Smooth muscle cell (in vitro differentiated cells): ENCODE data around the gene VAMP8. TPM values are rescaled to one million over a fixed set of nuclear protein-coding genes. Genes with fewer than 3 reads are reported as not detected.

Experiments used
- DNase-seq: peaks from one replicate; lab custom pipeline; 2025; ENCODE audit not compliant: unreplicated experiment; lab: John Stamatoyannopoulos, UW
- H2AFZ ChIP-seq: fragments of 200-600 bp; sonication (generic); 2 replicates; pipeline ENCODE4 v1.6.0; 2016; ENCODE audit warnings: antibody characterized with exemption, low read depth, mild to moderate bottlenecking
- H3F3A ChIP-seq: fragments of 200-600 bp; sonication (generic); 2 replicates; pipeline ENCODE4 v1.6.0; 2017; ENCODE audit warnings: antibody characterized with exemption, low read depth
- H3K27ac ChIP-seq: fragments of 200-600 bp; sonication (generic); 2 replicates; pipeline ENCODE4 v1.5.1; 2016; ENCODE audit warnings: low read depth, mild to moderate bottlenecking
- H3K27me3 ChIP-seq: fragments of 200-600 bp; sonication (generic); 2 replicates; pipeline ENCODE4 v1.6.1; 2016; ENCODE audit warnings: low read depth, mild to moderate bottlenecking
- H3K36me3 ChIP-seq: fragments of 200-600 bp; sonication (generic); 2 replicates; pipeline ENCODE4 v1.5.1; 2016; ENCODE audit warnings: low read depth
- H3K4me1 ChIP-seq: fragments of 200-600 bp; sonication (generic); 2 replicates; pipeline ENCODE4 v1.5.1; 2016; ENCODE audit warnings: low read depth
- H3K4me2 ChIP-seq: fragments of 200-600 bp; sonication (generic); 2 replicates; pipeline ENCODE4 v1.6.0; 2016; ENCODE audit warnings: mild to moderate bottlenecking
- H3K4me3 ChIP-seq: fragments of 200-600 bp; sonication (generic); 2 replicates; pipeline ENCODE4 v1.5.1; 2016; ENCODE audit warnings: mild to moderate bottlenecking
- H3K79me2 ChIP-seq: fragments of 200-600 bp; sonication (generic); 2 replicates; pipeline ENCODE4 v1.6.0; 2016; ENCODE audit warnings: low read depth, mild to moderate bottlenecking
- H3K9ac ChIP-seq: fragments of 200-600 bp; sonication (generic); 2 replicates; pipeline ENCODE4 v1.6.0; 2016; ENCODE audit warnings: low read depth
- H3K9me3 ChIP-seq: fragments of 200-600 bp; sonication (generic); replicated peaks from 2 replicates; pipeline ENCODE4 v1.5.1; 2016; ENCODE audit warnings: low read depth
- H4K20me1 ChIP-seq: fragments of 200-600 bp; sonication (generic); 2 replicates; pipeline ENCODE4 v1.6.0; 2016; ENCODE audit warnings: low read depth
- WGBS: methylation state at CpG from one replicate; pipeline ENCODE4 v1.1.7; 2016; ENCODE audit warnings: low lambda C conversion rate; 5-methylcytosine and 5-hydroxymethylcytosine counted together
- polyA plus RNA-seq: library from polyadenylated mRNA; unstranded; fragments of >200 nt; fragmentation: Nextera tagmentation; extraction: Ambion mirVana; gene quantifications from 2 replicates; pipeline ENCODE4 v1.2.1, GENCODE V29; 2016
- total RNA-seq: library from RNA; depleted of rRNA; stranded (reverse); fragments of >200 nt; gene quantifications from 2 replicates; pipeline ENCODE4 v1.2.3, GENCODE V29; 2014
- TF ChIP-seq, protein P1 (sequence below): fragments of 200-600 bp; sonication (generic); IDR thresholded peaks from 2 replicates; pipeline ENCODE4 v1.5.1; 2017; ENCODE audit warnings: borderline replicate concordance, mild to moderate bottlenecking, antibody characterized with exemption; ENCODE audit not compliant: insufficient read depth, poor library complexity, severe bottlenecking

Gene VAMP8
- total and polyA plus RNA-seq, 2 experiments from 2014 or later, result 15.1 to 17.5 TPM

DNA sequence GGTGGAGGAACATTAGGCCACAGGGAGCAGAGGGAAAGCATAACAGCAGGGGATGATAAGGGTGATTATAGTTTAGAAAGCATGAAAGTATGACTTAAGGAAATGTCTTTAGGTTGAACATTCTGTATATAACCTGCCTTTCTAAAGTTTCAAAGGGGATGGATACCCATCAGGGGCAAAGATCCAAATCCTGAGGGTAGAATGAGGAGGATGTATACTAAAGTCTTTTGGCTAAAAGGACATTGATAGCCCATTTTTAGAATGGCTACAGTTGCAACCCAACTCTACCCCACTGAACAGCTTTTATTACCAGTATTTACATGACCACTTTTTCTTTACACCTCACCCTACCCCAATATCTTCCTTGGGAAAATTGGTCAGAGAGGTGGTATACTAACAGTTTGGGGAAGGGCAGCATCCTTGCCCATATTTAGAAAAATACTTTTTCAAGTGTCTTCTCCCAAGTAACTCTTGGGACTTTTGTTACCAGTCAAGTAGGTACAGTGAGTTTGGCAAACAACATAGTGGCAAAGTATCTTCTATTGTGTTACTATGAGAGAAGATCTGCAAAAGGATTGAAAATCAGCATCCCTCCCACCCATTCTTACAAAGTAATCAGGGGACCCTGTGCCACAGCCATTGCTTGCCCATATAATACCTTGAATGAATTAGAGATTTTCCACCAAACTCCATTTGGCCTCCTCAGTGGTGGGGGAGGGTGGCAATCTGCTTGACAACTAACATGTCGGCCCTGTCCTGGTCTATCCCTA lies 30.1 kb upstream of the VAMP8 start:
- H3K4me2 ChIP-seq, result no peak overlapping the region
- peaks cover 10% of the 10 kb centered on the region for H3K79me2 ChIP-seq
- H3K36me3 ChIP-seq, result peaks cover 10% of the 10 kb centered on the region
- peaks cover 49% of the 10 kb centered on the region for H4K20me1 ChIP-seq
- H3K9ac ChIP-seq, result no peak overlapping the region
- no peaks in the 10 kb centered on the region for H3K27me3 ChIP-seq
- no peak for DNase-seq
- H3K4me1 ChIP-seq, result peaks cover under 1% of the 10 kb centered on the region
- peak overlapping the region; percentile 21 for H3K27ac ChIP-seq
- no peak overlapping the region for H2AFZ ChIP-seq
- WGBS, result 85% methylated on average over 1 of the region's 1 CpG
- TF ChIP-seq, protein P1, sequence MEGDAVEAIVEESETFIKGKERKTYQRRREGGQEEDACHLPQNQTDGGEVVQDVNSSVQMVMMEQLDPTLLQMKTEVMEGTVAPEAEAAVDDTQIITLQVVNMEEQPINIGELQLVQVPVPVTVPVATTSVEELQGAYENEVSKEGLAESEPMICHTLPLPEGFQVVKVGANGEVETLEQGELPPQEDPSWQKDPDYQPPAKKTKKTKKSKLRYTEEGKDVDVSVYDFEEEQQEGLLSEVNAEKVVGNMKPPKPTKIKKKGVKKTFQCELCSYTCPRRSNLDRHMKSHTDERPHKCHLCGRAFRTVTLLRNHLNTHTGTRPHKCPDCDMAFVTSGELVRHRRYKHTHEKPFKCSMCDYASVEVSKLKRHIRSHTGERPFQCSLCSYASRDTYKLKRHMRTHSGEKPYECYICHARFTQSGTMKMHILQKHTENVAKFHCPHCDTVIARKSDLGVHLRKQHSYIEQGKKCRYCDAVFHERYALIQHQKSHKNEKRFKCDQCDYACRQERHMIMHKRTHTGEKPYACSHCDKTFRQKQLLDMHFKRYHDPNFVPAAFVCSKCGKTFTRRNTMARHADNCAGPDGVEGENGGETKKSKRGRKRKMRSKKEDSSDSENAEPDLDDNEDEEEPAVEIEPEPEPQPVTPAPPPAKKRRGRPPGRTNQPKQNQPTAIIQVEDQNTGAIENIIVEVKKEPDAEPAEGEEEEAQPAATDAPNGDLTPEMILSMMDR, result no peak
- H3F3A ChIP-seq, result peaks cover 60% of the 10 kb centered on the region
- no peaks in the 10 kb centered on the region for H3K9me3 ChIP-seq
- H3K4me3 ChIP-seq, result no peak overlapping the region

DNA sequence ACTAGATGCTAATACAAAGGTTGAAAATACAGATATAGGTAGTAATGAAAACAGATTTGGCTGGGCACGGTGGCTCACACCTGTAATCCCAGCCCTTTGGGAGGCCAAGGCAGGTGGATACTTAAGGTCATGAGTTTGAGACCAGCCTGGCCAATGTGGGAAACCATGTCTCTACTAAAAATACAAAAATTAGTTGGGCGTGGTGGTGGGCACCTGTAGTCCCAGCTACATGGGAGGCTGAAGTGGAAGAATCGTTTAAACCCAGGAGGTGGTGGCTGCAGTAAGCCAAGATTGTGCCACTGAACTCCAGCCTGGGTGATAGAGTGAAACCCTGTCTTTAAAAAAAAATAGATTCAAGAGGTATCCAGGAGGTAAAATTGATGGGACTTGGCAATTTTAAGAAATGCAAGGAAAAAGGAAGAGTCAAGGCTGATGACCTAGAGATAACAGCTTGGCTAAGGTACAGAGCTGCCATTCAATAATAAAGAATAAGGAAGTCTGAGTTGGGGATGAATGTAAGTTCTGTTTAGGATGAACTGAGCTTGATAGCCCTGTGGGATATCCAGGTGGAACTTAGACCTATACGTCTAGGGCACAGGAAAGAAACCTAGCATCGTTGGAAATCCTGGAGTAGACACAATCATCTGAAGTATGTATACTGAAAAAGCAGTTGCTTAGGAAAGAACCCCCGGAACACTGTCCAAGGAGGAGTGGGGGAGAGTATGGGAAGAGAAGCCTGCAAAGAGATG lies 29.4 kb upstream of the VAMP8 start:
- TF ChIP-seq, protein P1, result no peak

DNA sequence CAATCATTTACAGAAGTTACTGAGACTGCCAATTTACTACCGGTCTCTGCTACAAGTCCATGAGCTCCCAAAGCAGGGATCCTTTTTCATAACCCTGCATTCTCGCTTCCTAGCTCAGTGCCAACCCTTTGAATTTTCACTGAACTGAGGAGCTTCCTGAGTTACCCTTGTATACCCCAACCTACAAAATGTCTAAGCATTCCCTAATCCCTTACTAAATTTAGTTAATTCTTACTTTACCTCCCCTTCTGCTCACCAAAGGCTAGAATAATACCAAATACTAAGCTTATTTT lies 28.8 kb upstream of the VAMP8 start:
- Histone ChIP-seq H3K36me3 (peaks cover 5% of the 10 kb centered on the region), H2AFZ (no peak overlapping the region), H3K27me3 (no peaks in the 10 kb centered on the region), H3K4me2 (no peak overlapping the region), H3F3A (peaks cover 52% of the 10 kb centered on the region), H4K20me1 (peaks cover 36% of the 10 kb centered on the region), H3K9ac (no peak overlapping the region), H3K4me3 (no peak overlapping the region), H3K79me2 (no peaks in the 10 kb centered on the region), H3K9me3 (no peaks in the 10 kb centered on the region), H3K4me1 (no peaks in the 10 kb centered on the region), H3K27ac (peak overlapping the region; percentile 62)
- 89% methylated on average over 2 of the region's 2 CpGs for WGBS
- TF ChIP-seq, protein P1, result no peak
- DNase-seq, result no peak

More for the DNA sequence above, 29.4 kb upstream of the VAMP8 start:
- H4K20me1 ChIP-seq, result peaks cover 41% of the 10 kb centered on the region
- peak overlapping the region; percentile 62 for H3K27ac ChIP-seq
- DNase-seq, result no peak
- H3K4me2 ChIP-seq, result no peak overlapping the region
- no peaks in the 10 kb centered on the region for H3K9me3 ChIP-seq
- peaks cover 10% of the 10 kb centered on the region for H3K36me3 ChIP-seq
- H3K9ac ChIP-seq, result no peak overlapping the region
- peaks cover 3% of the 10 kb centered on the region for H3K79me2 ChIP-seq
- no peaks in the 10 kb centered on the region for H3K27me3 ChIP-seq
- peaks cover 57% of the 10 kb centered on the region for H3F3A ChIP-seq
- H2AFZ ChIP-seq, result no peak overlapping the region
- H3K4me3 ChIP-seq, result no peak overlapping the region
- 94% methylated on average over 6 of the region's 6 CpGs for WGBS
- H3K4me1 ChIP-seq, result no peaks in the 10 kb centered on the region
